Lung (tissue), 12 donors: ENCODE data around the gene GATB. TPM values are rescaled to one million over a fixed set of nuclear protein-coding genes. Genes with fewer than 3 reads are reported as not detected.

Experiments used
- ATAC-seq: fragments of 200-7000 bp; cut with Tn5 transposase; one replicate; pipeline ENCODE4 v1.9.1; 2020; ENCODE audit warnings: moderate number of reproducible peaks; ENCODE audit not compliant: insufficient read depth, low FRiP score
- DNase-seq, 3 donors: peaks; one replicate each; pipeline ENCODE4 v3.0.0-alpha.2; 2013 to 2017
- H3K27ac ChIP-seq, 2 donors: one replicate each; pipeline ENCODE4 v1.5.1; 2013; ENCODE audit warnings: mild to moderate bottlenecking in 2 of 2, moderate library complexity in 2 of 2, control low read depth in 1 of 2, inconsistent platforms in 1 of 2, low read depth in 1 of 2, low read length in 1 of 2
- H3K27me3 ChIP-seq, 3 donors: one replicate each; pipeline ENCODE4 v1.5.1; 2013; ENCODE audit warnings: low read length in 2 of 3; ENCODE audit not compliant: control insufficient read depth in 3 of 3, insufficient read depth in 3 of 3
- H3K36me3 ChIP-seq, 4 donors: one replicate each; pipeline ENCODE4 v1.5.1; 2013; ENCODE audit warnings: low read length in 4 of 4, mild to moderate bottlenecking in 1 of 4, moderate library complexity in 1 of 4; ENCODE audit not compliant: control insufficient read depth in 4 of 4, insufficient read depth in 4 of 4
- H3K4me1 ChIP-seq, 5 donors: one replicate each; pipeline ENCODE4 v1.5.1; 2013; ENCODE audit warnings: low read length in 5 of 5, mild to moderate bottlenecking in 2 of 5, moderate library complexity in 1 of 5; ENCODE audit not compliant: control insufficient read depth in 5 of 5, insufficient read depth in 5 of 5
- H3K4me3 ChIP-seq: one replicate; pipeline ENCODE4 v1.5.1; 2013; ENCODE audit warnings: mild to moderate bottlenecking, control low read depth, moderate library complexity
- H3K9ac ChIP-seq, 2 donors: one replicate each; pipeline ENCODE4 v1.5.1; 2013; ENCODE audit warnings: low read length in 2 of 2, control low read depth in 1 of 2; ENCODE audit not compliant: insufficient read depth in 1 of 2
- H3K9me3 ChIP-seq, 4 donors: one replicate each; pipeline ENCODE4 v1.5.1; 2013; ENCODE audit warnings: low read length in 3 of 4, mild to moderate bottlenecking in 1 of 4, moderate library complexity in 1 of 4; ENCODE audit not compliant: control insufficient read depth in 4 of 4, insufficient read depth in 3 of 4
- CTCF ChIP-seq: IDR thresholded peaks from 2 replicates; pipeline ENCODE4 v1.5.1; 2012; ENCODE audit warnings: mild to moderate bottlenecking; ENCODE audit errors: control extremely low read depth, extremely low read depth
- WGBS, 2 donors: extraction: QIAGEN DNeasy Blood & Tissue Kit; methylation state at CpG; one replicate each; pipeline ENCODE4 v1.1.7; 2013; 5-methylcytosine and 5-hydroxymethylcytosine counted together
- polyA plus RNA-seq, 2 donors: library from polyadenylated mRNA; stranded (reverse); fragments of 200-250 nt; gene quantifications; one replicate each; pipeline ENCODE4 v1.2.1, GENCODE V29; 2013
- total RNA-seq, 2 donors: library from RNA; depleted of rRNA in 1 of 2; stranded (reverse); fragments of >200 nt in 1 of 2; gene quantifications; one replicate each; pipeline ENCODE4 v1.2.1, GENCODE V29; 2014 to 2021
- donor health status: control.
- donor health status: control.
- donor health status: Bipolar disorder and iron deficiency.
- donor health status: healthy.
- donor health status: DM: yes; HTN: yes; CAD: no.

GATB gene
- total and polyA plus RNA-seq, 4 donors = 11.0 to 18.4 (median 15.6) TPM

DNA sequence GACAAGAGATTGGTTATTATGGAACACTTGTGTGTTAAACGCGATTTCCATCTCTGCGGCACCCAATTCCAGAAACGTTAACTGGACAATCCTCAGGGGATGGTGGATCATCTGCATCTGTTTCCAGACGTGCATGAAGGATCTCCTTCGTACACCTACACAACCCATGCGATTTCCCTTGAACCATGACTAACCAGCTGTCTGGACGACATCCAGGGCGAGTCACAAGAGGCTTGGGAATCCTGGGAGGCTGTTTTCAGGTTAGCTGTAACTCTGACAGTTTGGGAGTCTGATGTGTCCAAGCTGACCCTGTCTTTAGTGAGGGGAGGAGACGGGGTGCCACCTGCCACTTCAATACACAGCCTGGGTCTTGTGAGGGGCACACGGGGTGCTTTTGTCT is 84.5 kb downstream of the GATB start:
- Histone ChIP-seq H3K4me3 (no peak overlapping the region), H3K9me3 (peaks cover 0 to 3% (median 0%) of the 10 kb centered on the region in 4 donors), H3K36me3 (peaks cover 0 to 4% (median 1%) of the 10 kb centered on the region in 4 donors), H3K27ac (no peak overlapping the region), H3K4me1 (peaks cover 0 to 25% (median 7%) of the 10 kb centered on the region in 5 donors), H3K27me3 (no peaks in the 10 kb centered on the region), H3K9ac (no peak overlapping the region)
- TF ChIP-seq CTCF = no peak
- no peak for DNase-seq
- 92 to 95% methylated on average over 11 of the region's 11 CpGs for WGBS, 2 donors
- ATAC-seq = no peak

GRCh38 chr4:151675411-151675971 is 85.3 kb downstream of the GATB start:
- no peak for ATAC-seq

GRCh38 chr4:151674804-151675391 is 85.9 kb downstream of the GATB start:
- WGBS, 2 donors = 41 to 62% methylated on average over 19 of the region's 19 CpGs
- DNase-seq = peak; percentile 51 to 70 (median 62)
- H3K9me3 ChIP-seq = peaks cover 0 to 3% (median 0%) of the 10 kb centered on the region in 4 donors
- H3K36me3 ChIP-seq = peaks cover 0 to 4% (median 2%) of the 10 kb centered on the region in 4 donors
- ATAC-seq = peak; percentile 76
- peaks cover 0 to 26% (median 7%) of the 10 kb centered on the region in 5 donors for H3K4me1 ChIP-seq
- no peak overlapping the region for H3K4me3 ChIP-seq
- TF ChIP-seq CTCF = no peak
- H3K27me3 ChIP-seq = no peaks in the 10 kb centered on the region
- no peak overlapping the region for H3K27ac ChIP-seq
- H3K9ac ChIP-seq = peak overlapping the region in 1 of 2 donors; percentile 38

More at GRCh38 chr4:151675411-151675971, 85.3 kb downstream of the GATB start:
- no peaks in the 10 kb centered on the region for H3K27me3 ChIP-seq
- H3K9ac ChIP-seq = no peak overlapping the region
- no peak for TF ChIP-seq CTCF
- no peak overlapping the region for H3K4me3 ChIP-seq
- peaks cover 0 to 26% (median 7%) of the 10 kb centered on the region in 5 donors for H3K4me1 ChIP-seq
- peaks cover 0 to 4% (median 2%) of the 10 kb centered on the region in 4 donors for H3K36me3 ChIP-seq
- H3K27ac ChIP-seq = no peak overlapping the region
- DNase-seq = peak in 1 of 3 donors; percentile 12
- 78 to 83% methylated on average over 9 of the region's 9 CpGs for WGBS, 2 donors
- H3K9me3 ChIP-seq = peaks cover 0 to 3% (median 0%) of the 10 kb centered on the region in 4 donors
